Adipose tissue (tissue), 3 donors: ENCODE data around the gene KIRREL3. TPM values are rescaled to one million over a fixed set of nuclear protein-coding genes. Genes with fewer than 3 reads are reported as not detected.

Experiments
- H3K27ac ChIP-seq: one replicate; pipeline ENCODE4 v1.5.1; 2013; ENCODE audit warnings: low read depth, low read length
- WGBS, 3 donors: extraction: QIAGEN DNeasy Blood & Tissue Kit; methylation state at CpG; one replicate each; pipeline ENCODE4 v1.1.7; 2013; 5-methylcytosine and 5-hydroxymethylcytosine counted together
- polyA plus RNA-seq, 3 donors: library from polyadenylated mRNA; stranded (reverse); fragments of 200-250 nt; gene quantifications; one replicate each; pipeline ENCODE4 v1.2.3, GENCODE V29; 2013
- donor health status: healthy with polysubstance abuse.
- donor health status: Bipolar disorder and iron deficiency.
- donor health status: healthy.

Gene KIRREL3
- polyA plus RNA-seq, 3 donors: 0.04 to 0.34 (median 0.13) TPM

DNA sequence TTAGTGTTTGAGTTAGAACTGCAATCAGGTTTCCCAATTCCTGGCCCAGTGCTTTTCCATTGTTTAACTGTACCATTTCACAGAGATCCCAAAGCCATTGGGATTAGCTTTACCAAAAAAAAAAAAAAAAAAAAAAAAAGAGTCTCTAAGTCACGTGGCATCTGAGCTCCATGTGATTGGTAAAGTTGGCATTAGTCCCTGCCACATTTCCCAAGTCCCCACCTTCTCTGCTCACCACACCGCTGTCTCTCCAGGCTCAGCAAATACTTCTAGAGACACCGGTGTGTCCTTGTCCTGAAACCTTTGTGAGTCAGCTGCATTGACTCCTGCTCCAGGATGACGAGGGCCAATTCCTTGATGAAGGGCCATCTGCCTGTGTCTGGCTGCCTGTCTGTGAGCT lies 305.3 kb downstream of the KIRREL3 start:
- 72 to 81% (median 77%) methylated on average over 4 of the region's 4 CpGs for WGBS, 3 donors
- H3K27ac ChIP-seq: no peak overlapping the region

DNA sequence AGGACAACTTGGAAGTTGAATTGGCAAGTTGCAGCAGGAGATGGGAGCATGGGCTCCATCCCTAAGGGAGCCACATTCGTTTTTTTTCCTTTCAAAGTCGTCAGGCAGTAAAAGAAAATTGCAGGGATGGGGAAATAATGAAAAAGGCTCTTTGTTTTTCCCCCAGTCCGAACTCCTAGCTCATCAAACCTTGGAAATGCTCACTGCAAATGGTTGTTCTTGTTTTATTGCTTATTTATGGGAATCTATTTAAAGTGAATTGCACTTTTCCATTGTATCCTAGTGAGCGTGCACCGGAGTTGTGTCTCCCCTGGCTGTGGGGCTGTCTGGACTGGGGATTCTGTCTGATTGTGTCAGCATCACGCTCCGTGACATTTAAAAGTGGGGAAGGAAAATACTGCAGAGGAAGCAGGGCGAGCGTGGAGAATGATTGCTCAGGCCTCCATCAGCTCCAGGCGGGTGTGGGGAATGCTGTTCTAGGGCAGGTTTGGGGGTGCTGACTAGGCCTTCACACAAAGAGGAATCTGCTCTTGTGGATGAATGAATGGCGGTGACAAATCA lies 306.4 kb downstream of the KIRREL3 start:
- H3K27ac ChIP-seq: no peak overlapping the region
- 70 to 85% (median 85%) methylated on average over 11 of the region's 11 CpGs for WGBS, 3 donors

DNA sequence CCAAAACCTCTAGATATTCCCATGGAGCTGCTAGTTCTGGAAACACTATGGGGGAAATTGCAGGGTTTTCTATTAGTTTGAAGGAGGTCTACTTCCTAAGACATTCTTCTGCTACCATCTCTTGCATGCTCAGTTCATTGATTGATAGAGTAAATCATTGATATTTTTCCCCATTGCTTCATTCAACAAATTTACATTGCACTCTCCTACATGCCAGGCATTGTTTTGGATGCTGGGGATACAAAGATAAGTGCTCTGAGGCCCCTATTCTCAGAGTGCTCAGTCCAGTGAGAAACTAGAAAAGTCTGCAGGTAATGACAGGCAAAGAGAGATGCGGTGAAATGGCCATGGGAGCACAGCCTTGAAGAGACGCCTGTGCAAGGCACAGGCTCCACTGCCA lies 313.1 kb downstream of the KIRREL3 start:
- no peak overlapping the region for H3K27ac ChIP-seq
- WGBS, 3 donors: 77 to 98% (median 94%) methylated on average over 2 of the region's 2 CpGs

DNA sequence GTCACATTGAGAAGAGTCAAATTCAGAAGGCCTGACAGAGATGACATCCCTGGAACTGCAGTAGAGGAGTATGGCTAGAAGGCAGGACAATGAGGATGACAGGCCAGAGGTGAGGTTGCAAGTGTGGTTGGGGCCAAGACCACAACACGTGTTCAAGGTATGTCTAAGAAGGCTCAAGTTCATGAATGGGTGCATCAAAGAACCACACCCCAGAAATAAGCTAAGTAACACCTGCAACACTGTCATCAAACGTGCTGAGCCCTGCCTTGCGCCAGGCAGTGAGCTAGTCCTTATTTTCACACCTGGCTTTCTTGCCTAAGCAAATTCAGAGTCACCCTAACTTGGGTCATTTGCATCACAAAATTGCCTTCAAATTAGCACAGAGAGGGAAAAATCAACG lies 313.6 kb downstream of the KIRREL3 start:
- WGBS, 3 donors: 72 to 78% (median 73%) methylated on average over 4 of the region's 4 CpGs
- H3K27ac ChIP-seq: no peak overlapping the region

DNA sequence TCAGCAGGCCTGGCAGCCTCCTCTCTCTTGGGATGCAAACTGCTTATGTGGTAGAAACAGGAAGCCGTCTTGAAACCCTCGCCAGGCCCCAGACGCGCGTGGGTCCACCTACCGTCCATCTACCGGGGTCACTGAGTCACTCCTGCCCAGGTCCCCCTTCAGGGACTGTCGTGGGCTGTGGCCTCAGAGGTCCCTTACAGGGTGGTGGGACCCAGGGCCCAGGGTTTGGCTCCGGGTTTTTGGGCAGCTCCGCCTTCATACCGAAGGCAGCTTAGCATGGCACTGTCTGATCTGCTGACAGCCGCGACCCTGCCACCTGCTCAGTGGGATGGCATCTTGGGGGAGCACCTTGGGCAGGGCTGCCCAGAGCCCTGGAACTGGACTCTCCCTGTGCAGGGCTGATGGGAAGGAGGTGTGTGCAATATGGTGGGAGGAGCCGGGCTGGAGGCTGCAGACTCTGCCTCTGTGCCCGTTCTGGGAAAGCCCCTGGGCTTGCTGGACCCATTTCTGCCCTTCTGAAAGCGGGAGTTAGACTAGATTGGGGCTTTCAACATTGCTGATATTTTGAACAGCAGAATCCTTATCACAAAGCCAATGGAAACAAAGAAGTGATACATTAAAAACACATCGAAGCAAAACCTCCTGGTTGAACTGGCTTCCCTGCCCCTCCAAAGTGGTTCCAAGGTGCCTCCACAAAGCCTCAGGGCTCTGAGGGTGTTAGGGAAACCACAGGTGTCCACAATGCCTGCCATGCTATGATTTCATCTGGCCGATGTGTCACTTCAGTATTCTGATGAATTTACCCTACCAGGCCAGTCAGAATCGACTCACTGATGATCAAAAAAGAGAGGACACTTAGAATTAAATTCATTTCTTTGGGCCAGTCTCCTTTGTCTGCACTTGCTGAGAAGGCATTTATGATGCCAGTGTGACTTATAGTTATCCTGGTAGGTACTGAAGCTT lies 316.5 kb downstream of the KIRREL3 start:
- no peak overlapping the region for H3K27ac ChIP-seq
- 75 to 81% (median 81%) methylated on average over 19 of the region's 19 CpGs for WGBS, 3 donors

DNA sequence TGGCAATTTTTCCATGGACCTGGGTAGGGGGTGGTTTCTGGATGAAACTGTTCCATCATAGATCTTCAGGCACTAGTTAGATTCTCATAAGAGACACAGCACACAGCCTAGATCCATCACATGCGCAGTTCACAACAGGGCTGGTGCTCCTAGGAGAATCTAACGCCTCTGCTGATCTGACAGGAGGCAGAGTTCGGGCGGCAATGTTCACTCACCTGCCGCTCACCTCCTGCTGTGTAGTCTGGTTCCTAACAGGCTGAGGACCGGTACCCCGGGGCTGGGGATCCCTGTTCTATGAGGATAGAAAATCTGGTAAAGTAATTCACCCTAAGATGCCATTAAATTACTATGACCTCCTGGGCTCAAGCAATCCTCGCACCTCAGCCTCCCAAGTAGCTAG lies 318.0 kb downstream of the KIRREL3 start:
- H3K27ac ChIP-seq: no peak overlapping the region
- 86 to 91% (median 91%) methylated on average over 8 of the region's 8 CpGs for WGBS, 3 donors

DNA sequence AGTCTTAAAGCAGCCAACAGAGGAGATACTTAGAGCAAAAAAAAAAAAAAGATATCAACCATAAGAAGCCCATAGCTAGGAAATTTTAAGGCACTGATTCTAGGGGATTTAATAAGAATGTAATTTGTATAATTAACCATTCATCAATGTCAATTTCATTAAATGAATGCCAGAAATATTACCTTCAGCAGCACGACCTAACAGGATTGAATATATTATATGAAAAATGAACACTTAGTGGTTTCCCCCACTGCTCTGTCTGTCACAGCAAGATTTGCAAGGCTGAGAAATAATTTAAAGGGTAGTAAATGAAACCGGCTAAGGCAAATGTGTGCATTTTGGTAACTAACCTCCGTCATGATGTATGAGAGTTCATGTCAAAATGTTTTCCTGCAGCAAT lies 319.9 kb downstream of the KIRREL3 start:
- H3K27ac ChIP-seq: no peak overlapping the region
- 34 to 52% (median 42%) methylated on average over 3 of the region's 3 CpGs for WGBS, 3 donors

DNA sequence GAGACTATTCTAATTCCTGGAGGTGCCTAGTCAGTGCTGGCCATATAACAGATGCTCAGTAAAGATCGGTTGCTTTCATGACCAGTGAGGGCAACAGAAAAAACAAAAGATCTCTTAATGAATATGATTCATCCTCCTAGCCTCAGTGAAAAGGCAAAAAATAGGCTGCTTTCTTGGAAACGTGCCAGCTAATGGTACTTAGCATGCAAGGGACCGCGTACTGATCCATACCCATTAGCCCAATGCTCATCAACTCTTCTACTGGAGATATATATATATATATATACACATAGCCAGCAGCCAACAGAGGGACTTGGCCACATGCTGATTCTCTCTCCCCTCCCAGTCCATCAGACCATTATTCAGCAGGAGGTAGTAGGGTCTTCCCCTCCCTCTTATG lies 320.4 kb downstream of the KIRREL3 start:
- no peak overlapping the region for H3K27ac ChIP-seq
- 68 to 73% (median 73%) methylated on average over 4 of the region's 4 CpGs for WGBS, 3 donors

DNA sequence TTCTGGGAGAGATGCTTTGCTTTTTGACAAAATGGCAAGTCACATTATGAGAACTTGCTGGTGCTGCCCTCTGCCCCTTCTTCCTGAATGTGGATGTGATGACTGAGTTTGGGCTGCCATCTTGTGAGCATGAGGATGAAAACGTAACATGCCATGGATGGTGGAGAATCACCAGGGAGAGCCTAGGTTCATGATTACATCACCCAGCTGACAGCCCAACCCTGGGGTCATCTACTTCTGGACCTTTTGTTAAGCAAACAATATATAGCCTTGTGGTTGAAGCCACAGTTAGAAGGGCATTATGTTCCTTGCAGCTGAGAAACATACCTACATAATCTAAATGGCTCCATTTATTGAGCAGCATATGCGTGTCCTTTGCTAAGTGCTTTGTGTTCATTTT lies 321.5 kb downstream of the KIRREL3 start:
- no peak overlapping the region for H3K27ac ChIP-seq
- 43 to 72% (median 44%) methylated on average over 2 of the region's 2 CpGs for WGBS, 3 donors

DNA sequence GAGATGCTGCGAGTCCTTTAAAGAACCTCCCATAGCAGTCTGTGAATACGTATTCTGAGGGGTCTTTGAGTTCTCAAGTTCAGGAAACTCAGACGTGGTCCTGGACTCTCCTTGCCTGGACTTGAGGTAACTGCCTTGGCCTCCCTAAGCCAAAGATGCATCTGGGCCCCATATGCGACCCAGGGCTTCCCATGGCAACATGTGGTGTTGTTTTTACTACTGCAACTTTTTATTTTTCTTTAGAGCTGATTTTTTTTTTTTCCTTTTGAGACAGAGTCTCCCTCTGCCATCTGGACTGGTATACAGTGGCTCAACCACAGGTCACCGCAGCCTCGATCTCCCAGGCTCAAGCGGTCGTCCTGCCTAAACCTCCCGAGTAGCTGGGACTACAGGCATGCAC lies 324.0 kb downstream of the KIRREL3 start:
- 86 to 91% (median 91%) methylated on average over 9 of the region's 9 CpGs for WGBS, 3 donors
- no peak overlapping the region for H3K27ac ChIP-seq

DNA sequence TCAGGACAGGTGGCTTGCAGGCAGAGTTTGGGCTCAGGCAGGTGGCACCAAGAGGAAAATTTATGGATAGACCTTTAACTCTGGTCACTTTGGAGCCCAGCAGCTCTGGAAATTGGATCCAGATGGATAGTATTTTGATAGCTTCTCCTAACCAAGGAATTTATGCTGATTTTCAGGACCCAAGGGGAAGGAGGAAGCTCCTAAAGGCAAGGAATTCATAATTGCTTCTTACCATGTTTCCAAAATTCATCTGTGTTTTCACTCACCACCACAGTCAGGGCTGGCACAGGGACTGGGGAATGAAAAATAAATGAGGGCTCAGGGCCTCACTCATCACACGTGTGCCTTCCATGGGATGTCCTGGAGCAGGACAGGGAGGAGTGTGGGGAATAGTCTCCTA lies 327.3 kb downstream of the KIRREL3 start:
- no peak overlapping the region for H3K27ac ChIP-seq
- WGBS, 3 donors: 58 to 69% (median 61%) methylated on average over 1 of the region's 1 CpG

DNA sequence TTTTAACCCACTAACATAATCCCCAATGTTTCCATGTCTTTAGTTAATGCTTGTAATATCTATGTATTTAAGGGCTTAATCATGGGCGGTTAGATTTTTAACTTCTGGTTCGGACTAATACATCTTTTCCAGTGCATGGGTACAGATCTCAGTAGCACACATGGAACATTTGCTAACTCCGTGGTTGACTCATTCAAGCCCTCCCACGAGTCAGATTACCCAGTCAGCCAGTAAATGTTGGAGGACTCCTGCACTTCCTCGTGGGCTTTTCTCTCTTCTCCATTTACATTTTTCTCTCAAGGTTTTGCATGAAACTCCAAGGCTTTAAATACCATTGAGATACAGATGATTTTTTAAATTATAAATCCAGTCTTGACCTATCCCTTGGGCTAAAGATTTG lies 331.2 kb downstream of the KIRREL3 start:
- 47 to 54% (median 51%) methylated on average over 5 of the region's 5 CpGs for WGBS, 3 donors
- H3K27ac ChIP-seq: no peak overlapping the region

DNA sequence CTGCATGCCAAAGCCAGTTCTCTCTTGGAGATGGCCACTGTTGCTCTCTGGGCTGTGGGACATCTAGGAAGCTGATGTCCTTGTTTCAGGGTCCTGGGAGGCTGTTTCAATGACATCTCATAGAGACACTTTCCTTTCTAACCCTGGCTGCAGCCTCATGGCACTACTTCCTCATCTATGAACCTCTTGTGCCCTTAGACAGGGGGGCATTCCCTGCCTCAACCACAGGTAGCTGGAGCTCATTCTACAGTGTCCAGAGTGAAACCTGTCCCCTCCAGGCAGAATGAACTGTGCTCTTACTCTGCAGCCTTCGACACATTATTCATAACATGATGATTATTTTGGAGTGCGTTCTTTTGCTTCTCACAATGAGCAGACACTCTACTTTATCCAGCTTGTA lies 335.9 kb downstream of the KIRREL3 start:
- H3K27ac ChIP-seq: no peak overlapping the region
- 84 to 90% (median 85%) methylated on average over 2 of the region's 2 CpGs for WGBS, 3 donors

DNA sequence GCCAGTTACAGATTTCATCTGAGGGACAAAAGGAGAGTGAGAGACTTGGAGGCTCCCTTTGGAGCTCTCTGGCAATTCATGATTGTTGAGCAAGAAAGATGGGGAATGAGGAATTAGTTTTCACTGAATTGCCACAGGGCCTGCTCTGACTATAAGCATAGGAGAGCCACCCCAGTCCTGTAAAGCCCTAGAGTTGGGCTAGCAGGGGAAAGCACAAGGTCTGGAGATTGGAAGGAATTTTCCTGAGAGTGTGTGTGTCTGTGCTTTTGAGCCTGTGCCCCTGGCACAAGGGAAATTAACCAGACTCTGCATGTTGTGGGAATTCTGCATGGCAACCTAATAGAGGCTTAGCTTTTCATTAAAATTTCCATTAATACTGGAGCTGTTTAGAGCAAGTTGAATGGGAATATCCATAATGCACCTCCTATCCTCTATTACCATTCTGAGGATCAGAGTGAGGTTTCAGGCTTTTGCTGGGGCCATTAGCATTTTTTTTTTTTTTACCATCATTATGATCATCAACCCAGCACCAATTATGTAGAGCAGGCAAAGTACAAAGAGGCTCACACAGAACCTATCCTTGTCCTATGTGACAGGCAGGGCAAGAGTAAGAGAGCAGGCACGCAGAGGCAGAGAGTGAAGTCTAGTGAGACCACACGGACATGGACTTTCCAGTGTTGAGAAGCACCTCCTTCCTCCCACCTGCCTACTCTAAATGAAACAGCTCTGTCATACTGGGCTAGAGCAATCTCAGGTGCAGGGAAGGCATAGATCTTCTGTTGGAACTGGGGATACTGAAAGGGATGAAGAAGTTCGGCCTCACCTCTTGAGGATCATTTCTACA lies 336.6 kb downstream of the KIRREL3 start:
- H3K27ac ChIP-seq: no peak overlapping the region
- 85 to 95% (median 91%) methylated on average over 3 of the region's 3 CpGs for WGBS, 3 donors

DNA sequence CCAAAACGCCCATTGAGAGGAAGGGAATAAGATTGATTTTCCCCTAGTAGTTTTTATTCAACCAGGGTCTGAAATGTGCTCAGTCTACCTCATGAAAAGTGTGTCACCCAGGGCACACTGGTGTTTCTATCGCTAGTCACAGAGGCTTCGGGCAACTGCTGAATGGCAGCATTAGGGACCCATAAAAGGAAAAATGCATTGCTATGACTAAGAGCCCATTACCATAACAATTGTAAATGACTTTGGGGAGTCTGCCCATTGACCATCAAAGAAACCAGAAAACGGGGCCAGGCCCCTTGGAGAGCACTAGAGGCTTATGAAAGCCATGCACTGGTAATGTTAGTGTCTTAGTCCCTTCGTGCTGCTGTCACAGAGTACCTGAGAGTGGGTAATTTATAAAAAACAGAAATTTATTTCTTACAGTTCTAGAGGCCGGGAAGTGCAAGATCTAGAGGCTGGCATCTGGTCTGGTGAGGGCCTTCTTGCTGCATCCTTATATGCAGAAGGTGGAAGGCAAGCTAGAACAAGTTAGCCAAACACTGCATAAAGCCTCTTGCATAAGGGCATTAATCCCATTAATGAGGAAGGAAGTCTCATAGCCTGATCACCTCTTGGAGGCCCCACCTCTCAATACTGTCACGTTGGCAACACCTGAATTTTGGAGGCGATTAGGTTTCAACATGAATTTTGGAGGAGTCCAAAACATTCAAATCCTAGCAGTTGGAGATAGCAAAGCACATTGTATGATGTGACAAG lies 338.4 kb downstream of the KIRREL3 start:
- no peak overlapping the region for H3K27ac ChIP-seq
- 64 to 78% (median 78%) methylated on average over 8 of the region's 8 CpGs for WGBS, 3 donors

DNA sequence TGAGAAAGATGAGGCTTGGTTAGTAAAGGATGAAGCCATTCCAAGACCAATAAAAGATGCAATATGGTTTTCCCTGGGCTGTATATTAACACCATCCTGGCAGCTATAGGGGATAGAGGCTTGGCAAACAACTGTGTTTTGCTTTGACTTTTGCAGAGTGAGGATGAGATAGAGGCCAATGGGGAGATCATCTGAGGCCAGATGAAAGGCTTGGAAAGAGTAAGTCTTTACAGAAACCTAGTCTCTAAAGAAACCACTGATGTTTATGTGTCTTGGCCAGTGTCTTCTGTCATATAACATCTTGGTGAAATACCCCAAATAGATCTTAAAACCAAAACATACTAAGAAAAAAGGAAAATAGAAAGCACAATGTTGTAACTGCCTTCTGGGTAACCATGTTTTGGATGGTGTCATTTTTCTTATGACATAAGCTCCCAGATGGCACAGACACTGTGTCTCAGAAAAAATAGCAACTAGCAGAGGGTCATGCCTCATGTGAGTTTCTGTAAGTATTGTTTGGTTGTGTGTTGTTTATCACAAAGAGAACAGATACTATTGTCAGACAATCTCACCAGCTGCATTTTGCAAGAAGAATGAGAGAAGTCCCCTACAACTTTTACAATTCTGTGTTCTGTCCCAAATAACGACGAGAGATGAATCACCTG lies 339.7 kb downstream of the KIRREL3 start:
- 66 to 72% (median 68%) methylated on average over 2 of the region's 2 CpGs for WGBS, 3 donors

DNA sequence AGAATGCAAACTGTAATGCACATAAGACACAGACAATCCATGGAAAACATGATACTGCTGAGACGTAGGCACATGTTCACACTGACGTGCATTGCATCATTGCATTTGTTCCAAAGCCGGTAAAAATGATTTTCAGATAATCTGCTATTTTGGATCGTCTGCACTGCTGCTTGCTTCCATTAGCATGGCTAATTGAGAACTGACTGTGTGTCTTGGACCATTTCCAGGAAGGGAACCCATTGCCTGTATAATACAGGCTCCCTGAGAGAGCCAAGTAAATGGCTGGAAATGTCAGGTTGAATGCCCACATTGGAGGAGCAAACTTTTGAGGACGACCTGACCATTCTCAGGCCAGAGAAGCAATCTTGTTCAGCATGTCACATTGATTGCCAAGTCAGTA lies 340.2 kb downstream of the KIRREL3 start:
- H3K27ac ChIP-seq: no peak overlapping the region
- 57 to 62% (median 59%) methylated on average over 5 of the region's 5 CpGs for WGBS, 3 donors

More for the DNA sequence above, 339.7 kb downstream of the KIRREL3 start:
- H3K27ac ChIP-seq: no peak overlapping the region
